Coronary artery (tissue), 2 donors: Measurements from ENCODE around the gene SPATA12.
A peak's percentile ranks its signal among the peaks of the same experiment; 100 is the strongest.

Source experiments
- DNase-seq: peaks from one replicate; pipeline ENCODE4 v3.0.0-alpha.2; 2017; ENCODE audit warnings: low spot score
- H3K27ac ChIP-seq, 2 donors: fragments of 200-600 bp; sonication (generic); one replicate each; pipeline ENCODE4 v1.5.1; 2016 to 2019
- H3K4me3 ChIP-seq: fragments of 200-600 bp; sonication (generic); 2 replicates; pipeline ENCODE4 v1.5.1; 2016; ENCODE audit warnings: mild to moderate bottlenecking, moderate library complexity
- TF ChIP-seq, protein P1 (sequence below): fragments of 200-600 bp; sonication (generic); IDR thresholded peaks from one replicate; pipeline ENCODE4 v1.5.1; 2019; ENCODE audit warnings: antibody characterized with exemption

Gene SPATA12

DNA sequence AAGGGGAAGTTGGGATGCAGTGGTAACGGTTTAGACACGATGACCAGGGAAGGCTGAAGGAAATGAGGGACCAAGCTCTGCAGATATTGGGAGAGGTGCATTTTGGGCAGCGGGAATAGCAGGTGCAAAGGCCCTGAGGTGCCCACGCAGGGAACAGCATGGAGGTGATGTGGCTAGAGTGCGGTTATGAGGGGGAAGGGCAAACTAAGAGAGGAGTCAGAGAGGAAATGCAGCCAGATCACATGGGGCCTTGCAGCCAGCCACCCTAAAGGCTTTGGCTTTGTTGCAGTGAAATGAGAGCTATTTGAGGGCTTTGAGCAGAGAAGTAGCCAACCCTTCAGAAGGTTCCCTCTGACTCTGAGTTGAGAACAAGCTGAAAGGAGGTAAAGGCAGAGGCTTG lies 2.6 kb downstream of the SPATA12 start:
- no peak for DNase-seq
- Histone ChIP-seq H3K27ac (no peak overlapping the region), H3K4me3 (no peak overlapping the region)
- TF ChIP-seq, protein P1, sequence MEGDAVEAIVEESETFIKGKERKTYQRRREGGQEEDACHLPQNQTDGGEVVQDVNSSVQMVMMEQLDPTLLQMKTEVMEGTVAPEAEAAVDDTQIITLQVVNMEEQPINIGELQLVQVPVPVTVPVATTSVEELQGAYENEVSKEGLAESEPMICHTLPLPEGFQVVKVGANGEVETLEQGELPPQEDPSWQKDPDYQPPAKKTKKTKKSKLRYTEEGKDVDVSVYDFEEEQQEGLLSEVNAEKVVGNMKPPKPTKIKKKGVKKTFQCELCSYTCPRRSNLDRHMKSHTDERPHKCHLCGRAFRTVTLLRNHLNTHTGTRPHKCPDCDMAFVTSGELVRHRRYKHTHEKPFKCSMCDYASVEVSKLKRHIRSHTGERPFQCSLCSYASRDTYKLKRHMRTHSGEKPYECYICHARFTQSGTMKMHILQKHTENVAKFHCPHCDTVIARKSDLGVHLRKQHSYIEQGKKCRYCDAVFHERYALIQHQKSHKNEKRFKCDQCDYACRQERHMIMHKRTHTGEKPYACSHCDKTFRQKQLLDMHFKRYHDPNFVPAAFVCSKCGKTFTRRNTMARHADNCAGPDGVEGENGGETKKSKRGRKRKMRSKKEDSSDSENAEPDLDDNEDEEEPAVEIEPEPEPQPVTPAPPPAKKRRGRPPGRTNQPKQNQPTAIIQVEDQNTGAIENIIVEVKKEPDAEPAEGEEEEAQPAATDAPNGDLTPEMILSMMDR, result no peak

GRCh38 chr3:57064001-57064400 lies 3.5 kb downstream of the SPATA12 start:
- DNase-seq, result no peak
- no peak overlapping the region for H3K27ac ChIP-seq
- H3K4me3 ChIP-seq, result no peak overlapping the region
- TF ChIP-seq, protein P1, result no peak

GRCh38 chr3:57064572-57064971 lies 4.1 kb downstream of the SPATA12 start:
- no peak for DNase-seq
- no peak overlapping the region for H3K27ac ChIP-seq

GRCh38 chr3:57065588-57065987 lies 5.1 kb downstream of the SPATA12 start:
- Histone ChIP-seq H3K4me3 (no peak overlapping the region), H3K27ac (no peak overlapping the region)
- TF ChIP-seq, protein P1, result no peak
- no peak for DNase-seq

More at GRCh38 chr3:57064572-57064971, 4.1 kb downstream of the SPATA12 start:
- no peak overlapping the region for H3K4me3 ChIP-seq
- TF ChIP-seq, protein P1, result no peak

DNA sequence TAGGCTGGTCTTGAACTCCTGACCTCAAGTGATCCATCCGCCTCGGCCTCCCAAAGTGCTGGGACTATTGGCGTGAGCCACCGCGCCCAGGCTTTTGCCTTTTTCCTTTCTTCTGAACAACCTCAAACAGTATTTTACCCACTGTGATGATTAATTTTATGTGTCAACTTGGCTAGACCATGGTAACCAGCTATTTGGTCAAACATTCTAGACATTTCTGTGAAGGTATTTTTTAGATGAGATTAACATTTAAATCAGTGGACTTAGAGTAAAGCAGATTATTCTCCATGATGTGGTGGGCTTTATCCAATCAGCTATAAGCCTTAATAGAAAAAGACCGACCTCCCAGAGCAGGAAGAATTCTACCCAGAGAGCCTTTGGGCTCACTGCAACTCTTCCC lies 6.0 kb downstream of the SPATA12 start:
- TF ChIP-seq, protein P1, result no peak

DNA sequence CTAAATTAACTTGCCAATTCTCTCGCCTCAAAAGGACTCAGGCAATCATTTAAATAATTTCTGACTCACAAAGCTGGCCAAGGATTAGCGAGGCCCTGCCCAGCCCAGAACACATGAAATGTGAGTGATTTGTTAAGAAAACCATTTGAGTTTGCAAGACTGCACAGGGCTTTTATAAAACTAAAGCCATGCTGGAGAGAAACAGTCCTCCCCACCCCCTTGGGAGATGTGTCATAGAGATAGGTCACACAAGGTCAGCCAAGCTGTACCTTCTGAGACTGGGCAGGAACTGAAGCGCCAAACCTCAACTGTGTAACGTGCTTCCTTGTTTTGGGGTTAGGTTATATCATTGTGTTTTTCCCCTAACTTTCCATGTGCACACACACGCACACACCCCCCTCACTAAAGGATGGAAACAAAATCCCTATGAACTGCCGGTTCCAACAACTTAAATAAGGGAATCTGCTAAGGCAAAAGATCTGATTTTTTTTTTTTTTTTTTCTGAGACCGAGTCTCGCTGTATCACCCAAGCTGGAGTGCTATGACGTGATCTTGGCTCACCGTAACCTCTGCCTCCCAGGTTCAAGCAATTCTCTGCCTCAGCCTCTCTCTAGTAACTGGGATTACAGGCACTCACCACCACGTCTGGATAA lies 8.1 kb downstream of the SPATA12 start:
- Histone ChIP-seq H3K27ac (peak overlapping the region in 1 of 2 donors; percentile 45), H3K4me3 (no peak overlapping the region)
- no peak for DNase-seq
- TF ChIP-seq, protein P1, result no peak

More for the DNA sequence above, 6.0 kb downstream of the SPATA12 start:
- no peak for DNase-seq
- H3K27ac ChIP-seq, result no peak overlapping the region
- no peak overlapping the region for H3K4me3 ChIP-seq

DNA sequence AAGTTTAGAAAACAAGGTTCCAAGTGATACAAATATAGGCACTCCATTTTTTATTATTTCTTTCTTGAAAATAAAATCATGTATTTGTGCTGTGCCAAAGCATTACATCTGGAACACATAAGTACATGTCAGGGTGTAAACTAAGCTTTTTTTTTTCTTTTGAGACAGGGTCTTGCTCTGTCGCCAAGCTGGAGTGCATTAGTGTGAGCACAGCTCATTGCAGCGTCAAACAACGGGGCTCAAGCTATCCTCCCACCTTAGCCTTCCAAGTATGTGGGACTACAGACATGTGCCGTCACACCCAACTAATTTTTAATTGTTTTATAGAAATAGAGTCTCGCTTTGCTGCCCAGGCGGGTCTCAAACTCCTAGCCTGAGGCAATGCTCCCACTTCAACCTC lies 9.0 kb downstream of the SPATA12 start:
- Histone ChIP-seq H3K27ac (no peak overlapping the region), H3K4me3 (no peak overlapping the region)
- no peak for DNase-seq
- TF ChIP-seq, protein P1, result no peak
